Stomach (tissue), 9 donors: ENCODE measurements around the gene HS3ST6. TPM values are rescaled to one million over a fixed set of nuclear protein-coding genes. Genes with fewer than 3 reads are reported as not detected.

Experiments
- DNase-seq, 2 donors: peaks; one replicate each; pipeline versions ENCODE4 v3.0.0 to v3.0.0-alpha.2; 2013 to 2019
- H3K27ac ChIP-seq, 5 donors: fragments of 200-600 bp in 4 of 5; sonication (generic) in 4 of 5; one replicate each; pipeline ENCODE4 v1.5.1; 2013 to 2019; ENCODE audit warnings: mild to moderate bottlenecking in 1 of 5, moderate library complexity in 1 of 5
- H3K27me3 ChIP-seq, 3 donors: fragments of 200-600 bp; sonication (generic); one replicate each; pipeline ENCODE4 v1.5.1; 2017 to 2019; ENCODE audit warnings: mixed run types in 1 of 3
- H3K36me3 ChIP-seq, 4 donors: fragments of 200-600 bp; sonication (generic); 1 replicate in 3 of 4; 2 replicates in 1 of 4; pipeline ENCODE4 v1.5.1; 2016 to 2019
- H3K4me1 ChIP-seq, 4 donors: fragments of 200-600 bp; sonication (generic); one replicate each; pipeline ENCODE4 v1.5.1; 2016 to 2019
- H3K4me3 ChIP-seq, 4 donors: fragments of 200-600 bp; sonication (generic) in 3 of 4; one replicate each; pipeline ENCODE4 v1.5.1; 2016 to 2019; ENCODE audit warnings: mild to moderate bottlenecking in 1 of 4
- H3K9me3 ChIP-seq, 4 donors: fragments of 200-600 bp; sonication (generic); one replicate each; pipeline ENCODE4 v1.5.1; 2016 to 2019
- CTCF ChIP-seq, 7 experiments: fragments of 450-650 bp in 4 of 7; fragments of 200-600 bp in 3 of 7; sonication (generic) in 3 of 7; IDR thresholded peaks; one replicate each; pipeline ENCODE4 v1.5.1; 2016 to 2019; ENCODE audit warnings: antibody characterized with exemption in 7 of 7, control low read depth in 2 of 7, mild to moderate bottlenecking in 1 of 7
- EP300 ChIP-seq: sonication (generic); formaldehyde crosslinking; IDR thresholded peaks from one replicate; pipeline ENCODE4 v1.6.1; 2017; ENCODE audit warnings: antibody characterized with exemption
- POLR2A ChIP-seq, 4 donors: fragments of 450-650 bp; IDR thresholded peaks; one replicate each; pipeline ENCODE4 v1.6.1; 2016; ENCODE audit warnings: antibody characterized with exemption in 4 of 4, control low read depth in 2 of 4, mild to moderate bottlenecking in 1 of 4, moderate library complexity in 1 of 4
- POLR2AphosphoS5 ChIP-seq, 3 donors: sonication (generic); formaldehyde crosslinking; IDR thresholded peaks; one replicate each; pipeline ENCODE4 v1.6.1; 2016; ENCODE audit warnings: antibody characterized with exemption in 3 of 3
- WGBS, 5 donors: extraction: QIAGEN DNeasy Blood & Tissue Kit in 3 of 5; methylation state at CpG; one replicate each; pipeline versions ENCODE4 v1.1.5 to v1.1.7; 2013 to 2018; 5-methylcytosine and 5-hydroxymethylcytosine counted together
- intact Hi-C: fragments of 100-400 bp; cut with DNase I; formaldehyde crosslinking; loops from one replicate; pipeline ENCODE4 v1.15.1; 2023; ENCODE audit warnings: low total_unique reads
- polyA plus RNA-seq, 3 donors: library from polyadenylated mRNA; stranded (reverse); fragments of 200-250 nt; gene quantifications; one replicate each; pipeline ENCODE4 v1.2.3, GENCODE V29; 2013
- total RNA-seq, 5 donors: library from RNA; depleted of rRNA; stranded (reverse); fragments of >200 nt; gene quantifications; one replicate each; pipeline versions ENCODE4 v1.1.0 to v1.2.3, GENCODE V29; 2014 to 2016
- donor health status: healthy with polysubstance abuse.
- donor health status: Bipolar disorder and iron deficiency.
- donor health status: healthy.

Gene HS3ST6
- total and polyA plus RNA-seq, 8 donors: 1.6 TPM; not detected in 7

- H3K27me3 ChIP-seq: peaks cover 0 to 75% (median 8%) of the 10 kb centered on the region in 3 donors
- no peaks in the 10 kb centered on the region for H3K9me3 ChIP-seq
- no peaks in the 10 kb centered on the region for H3K4me1 ChIP-seq
- DNase-seq: no peak
- intact Hi-C loops: no loop called here
- 19 to 42% (median 23%) methylated on average over 4 of the region's 4 CpGs for whole genome bisulfite sequencing, 5 donors
- TF ChIP-seq EP300: no peak
- no peak for TF ChIP-seq POLR2A (IDR thresholded peaks at IDR 0.05)
- no peak for TF ChIP-seq POLR2AphosphoS5 (IDR thresholded peaks at IDR 0.05)
- TF ChIP-seq CTCF (IDR thresholded peaks at IDR 0.05): no peak
- H3K4me3 ChIP-seq: no peak overlapping the region
- H3K27ac ChIP-seq: no peak overlapping the region
- H3K36me3 ChIP-seq: no peaks in the 10 kb centered on the region
Measured at GRCh38 chr16:1890708-1891050, 27.5 kb downstream of the HS3ST6 start.

GRCh38 chr16:1890024-1890707, 28.0 kb downstream of the HS3ST6 start:
- no peak overlapping the region for H3K4me3 ChIP-seq
- no peak for TF ChIP-seq CTCF (IDR thresholded peaks at IDR 0.05)
- no peak for TF ChIP-seq POLR2A (IDR thresholded peaks at IDR 0.05)
- no peak for TF ChIP-seq POLR2AphosphoS5 (IDR thresholded peaks at IDR 0.05)
- TF ChIP-seq EP300: no peak
- WGBS, 5 donors: 44 to 52% (median 46%) methylated on average over 16 of the region's 16 CpGs
- no peaks in the 10 kb centered on the region for H3K4me1 ChIP-seq
- no peak overlapping the region for H3K27ac ChIP-seq
- no peak for DNase-seq
- no peaks in the 10 kb centered on the region for H3K36me3 ChIP-seq
- no peaks in the 10 kb centered on the region for H3K9me3 ChIP-seq
- peaks cover 0 to 77% (median 8%) of the 10 kb centered on the region in 3 donors for H3K27me3 ChIP-seq
- intact Hi-C loops: no loop called here

- 70 to 80% (median 78%) methylated on average over 14 of the region's 14 CpGs for WGBS, 5 donors
- H3K27ac ChIP-seq: no peak overlapping the region
- DNase-seq: no peak
- H3K27me3 ChIP-seq: peaks cover 0 to 85% (median 8%) of the 10 kb centered on the region in 3 donors
- intact Hi-C loops: no loop called here
- TF ChIP-seq POLR2AphosphoS5 (IDR thresholded peaks at IDR 0.05) (no peak), CTCF (IDR thresholded peaks at IDR 0.05) (no peak), EP300 (no peak), POLR2A (IDR thresholded peaks at IDR 0.05) (no peak)
- no peaks in the 10 kb centered on the region for H3K4me1 ChIP-seq
- H3K36me3 ChIP-seq: no peaks in the 10 kb centered on the region
- H3K9me3 ChIP-seq: no peaks in the 10 kb centered on the region
- H3K4me3 ChIP-seq: no peak overlapping the region
Measured at GRCh38 chr16:1887711-1888354, 30.4 kb downstream of the HS3ST6 start.

- no peak for TF ChIP-seq POLR2A (IDR thresholded peaks at IDR 0.05)
- TF ChIP-seq CTCF (IDR thresholded peaks at IDR 0.05): no peak
- no peak for TF ChIP-seq EP300
- TF ChIP-seq POLR2AphosphoS5 (IDR thresholded peaks at IDR 0.05): no peak
- Histone ChIP-seq H3K4me1 (no peaks in the 10 kb centered on the region), H3K36me3 (no peaks in the 10 kb centered on the region), H3K27me3 (peaks cover 0 to 81% (median 8%) of the 10 kb centered on the region in 3 donors), H3K4me3 (no peak overlapping the region), H3K27ac (no peak overlapping the region), H3K9me3 (no peaks in the 10 kb centered on the region)
- DNase-seq: no peak
- 73 to 83% (median 78%) methylated on average over 5 of the region's 5 CpGs for WGBS, 5 donors
- intact Hi-C loops: no loop called here
Measured at GRCh38 chr16:1884889-1885288, 33.3 kb downstream of the HS3ST6 start.
